Upper lobe of left lung (tissue), 6 donors: ENCODE measurements around the gene CNTNAP2. TPM values are rescaled to one million over a fixed set of nuclear protein-coding genes. Genes with fewer than 3 reads are reported as not detected.

Experiments used
- ATAC-seq, 2 donors: fragments of 200-7000 bp; cut with Tn5 transposase; one replicate each; pipeline ENCODE4 v1.9.1; 2022; ENCODE audit warnings: mild to moderate bottlenecking in 2 of 2, moderate library complexity in 2 of 2; ENCODE audit not compliant: low FRiP score in 2 of 2
- DNase-seq, 2 donors: peaks; one replicate each; pipeline ENCODE4 v3.0.0-alpha.2; 2019 to 2020
- H3K27ac ChIP-seq, 4 donors: fragments of 200-600 bp; sonication (generic); one replicate each; pipeline ENCODE4 v1.5.1; 2016 to 2019
- H3K27me3 ChIP-seq, 4 donors: fragments of 200-600 bp; sonication (generic); one replicate each; pipeline ENCODE4 v1.5.1; 2017 to 2019
- H3K36me3 ChIP-seq, 4 donors: fragments of 200-600 bp; sonication (generic); one replicate each; pipeline ENCODE4 v1.5.1; 2016 to 2019
- H3K4me1 ChIP-seq, 4 donors: fragments of 200-600 bp; sonication (generic); one replicate each; pipeline ENCODE4 v1.5.1; 2018 to 2019
- H3K4me3 ChIP-seq, 4 donors: fragments of 200-600 bp; sonication (generic); one replicate each; pipeline ENCODE4 v1.5.1; 2017 to 2019; ENCODE audit warnings: mild to moderate bottlenecking in 2 of 4, moderate library complexity in 1 of 4
- H3K9me3 ChIP-seq, 4 donors: fragments of 200-600 bp; sonication (generic); one replicate each; pipeline ENCODE4 v1.5.1; 2018 to 2019
- CTCF ChIP-seq, 6 experiments: fragments of 450-650 bp in 4 of 6; fragments of 200-600 bp in 2 of 6; sonication (generic) in 2 of 6; IDR thresholded peaks; one replicate each; pipeline ENCODE4 v1.5.1; 2016 to 2019; ENCODE audit warnings: antibody characterized with exemption in 6 of 6
- EP300 ChIP-seq, 4 donors: sonication (generic); formaldehyde crosslinking; IDR thresholded peaks; one replicate each; pipeline ENCODE4 v1.5.1; 2017; ENCODE audit warnings: antibody characterized with exemption in 4 of 4, control low read depth in 2 of 4
- POLR2A ChIP-seq, 4 donors: fragments of 450-650 bp; IDR thresholded peaks; one replicate each; pipeline ENCODE4 v1.5.1; 2016 to 2017; ENCODE audit warnings: antibody characterized with exemption in 4 of 4, mild to moderate bottlenecking in 2 of 4
- POLR2AphosphoS5 ChIP-seq, 2 donors: sonication (generic); formaldehyde crosslinking; IDR thresholded peaks; one replicate each; pipeline ENCODE4 v1.5.1; 2017; ENCODE audit warnings: antibody characterized with exemption in 2 of 2
- WGBS, 2 donors: methylation state at CpG; one replicate each; pipeline ENCODE4 v1.1.5; 2017 to 2018; 5-methylcytosine and 5-hydroxymethylcytosine counted together
- total RNA-seq, 6 donors: library from RNA; depleted of rRNA in 4 of 6; stranded (reverse); fragments of >200 nt in 4 of 6; gene quantifications; one replicate each; pipeline versions ENCODE4 v1.1.0 to v1.2.1, GENCODE V29; 2016 to 2021
- donor health status: DM: no; HTN: no; CAD: no; lungs with moderate emphysema.
- donor health status: DM: no; HTN: yes; CAD: no; lungs with severe emphysema.

Gene CNTNAP2
- total RNA-seq, 6 donors from 2014 or later, result 0.06 to 1.0 (median 0.37) TPM

- no peak for DNase-seq
- Histone ChIP-seq H3K9me3 (no peaks in the 10 kb centered on the region), H3K4me3 (no peak overlapping the region), H3K36me3 (no peaks in the 10 kb centered on the region), H3K4me1 (no peaks in the 10 kb centered on the region), H3K27ac (no peak overlapping the region), H3K27me3 (no peaks in the 10 kb centered on the region)
- no peak for TF ChIP-seq EP300 (IDR thresholded peaks at IDR 0.05)
- TF ChIP-seq POLR2AphosphoS5 (IDR thresholded peaks at IDR 0.05), result no peak
- TF ChIP-seq POLR2A (IDR thresholded peaks at IDR 0.05), result no peak
- TF ChIP-seq CTCF (IDR thresholded peaks at IDR 0.05), result no peak
- WGBS, 2 donors, result 88 to 91% methylated on average over 7 of the region's 7 CpGs
- ATAC-seq, result no peak
Observed at GRCh38 chr7:147197006-147197405, 1080.4 kb downstream of the CNTNAP2 start.

- WGBS, 2 donors, result 50 to 55% methylated on average over 1 of the region's 1 CpG
- ATAC-seq (no peak), DNase-seq (no peak)
- H3K27ac ChIP-seq, result no peak overlapping the region
- H3K4me1 ChIP-seq, result no peaks in the 10 kb centered on the region
- no peak for TF ChIP-seq POLR2AphosphoS5 (IDR thresholded peaks at IDR 0.05)
- no peak for TF ChIP-seq EP300 (IDR thresholded peaks at IDR 0.05)
- TF ChIP-seq POLR2A (IDR thresholded peaks at IDR 0.05), result no peak
- TF ChIP-seq CTCF (IDR thresholded peaks at IDR 0.05), result no peak
- H3K4me3 ChIP-seq, result no peak overlapping the region
- no peaks in the 10 kb centered on the region for H3K9me3 ChIP-seq
- H3K27me3 ChIP-seq, result no peaks in the 10 kb centered on the region
- no peaks in the 10 kb centered on the region for H3K36me3 ChIP-seq
Observed at GRCh38 chr7:147199868-147200267, 1083.3 kb downstream of the CNTNAP2 start.

- WGBS, 2 donors, result 75 to 81% methylated on average over 1 of the region's 1 CpG
- Histone ChIP-seq H3K27me3 (no peaks in the 10 kb centered on the region), H3K4me3 (no peak overlapping the region), H3K27ac (no peak overlapping the region), H3K9me3 (no peaks in the 10 kb centered on the region), H3K36me3 (no peaks in the 10 kb centered on the region), H3K4me1 (no peaks in the 10 kb centered on the region)
- TF ChIP-seq POLR2AphosphoS5 (IDR thresholded peaks at IDR 0.05) (no peak), EP300 (IDR thresholded peaks at IDR 0.05) (no peak), CTCF (IDR thresholded peaks at IDR 0.05) (no peak)
- no peak for DNase-seq
- no peak for ATAC-seq
Observed at GRCh38 chr7:147207988-147208387, 1091.4 kb downstream of the CNTNAP2 start.

GRCh38 chr7:147231275-147231674 is 1114.7 kb downstream of the CNTNAP2 start:
- Histone ChIP-seq H3K36me3 (no peaks in the 10 kb centered on the region), H3K4me1 (no peaks in the 10 kb centered on the region), H3K27ac (no peak overlapping the region), H3K27me3 (no peaks in the 10 kb centered on the region), H3K4me3 (no peak overlapping the region), H3K9me3 (no peaks in the 10 kb centered on the region)
- WGBS, 2 donors, result 70 to 76% methylated on average over 2 of the region's 2 CpGs
- TF ChIP-seq POLR2A (IDR thresholded peaks at IDR 0.05), result no peak
- no peak for TF ChIP-seq CTCF (IDR thresholded peaks at IDR 0.05)
- no peak for TF ChIP-seq EP300 (IDR thresholded peaks at IDR 0.05)
- TF ChIP-seq POLR2AphosphoS5 (IDR thresholded peaks at IDR 0.05), result no peak
- DNase-seq (no peak), ATAC-seq (no peak)

GRCh38 chr7:147235645-147236382 is 1119.2 kb downstream of the CNTNAP2 start:
- Histone ChIP-seq H3K27ac (no peak overlapping the region), H3K4me1 (no peaks in the 10 kb centered on the region), H3K4me3 (no peak overlapping the region), H3K27me3 (no peaks in the 10 kb centered on the region), H3K9me3 (no peaks in the 10 kb centered on the region), H3K36me3 (no peaks in the 10 kb centered on the region)
- no peak for DNase-seq
- no peak for TF ChIP-seq EP300 (IDR thresholded peaks at IDR 0.05)
- no peak for TF ChIP-seq POLR2A (IDR thresholded peaks at IDR 0.05)
- no peak for TF ChIP-seq CTCF (IDR thresholded peaks at IDR 0.05)
- no peak for TF ChIP-seq POLR2AphosphoS5 (IDR thresholded peaks at IDR 0.05)
- 75 to 88% methylated on average over 5 of the region's 5 CpGs for WGBS, 2 donors
- no peak for ATAC-seq
